Testis (tissue), 3 donors: Measurements from ENCODE around the gene TTC3. TPM values are rescaled to one million over a fixed set of nuclear protein-coding genes. Genes with fewer than 3 reads are reported as not detected.

Experiments
- DNase-seq: peaks from one replicate; pipeline ENCODE4 v3.0.0-alpha.2; 2019
- H3K27ac ChIP-seq, 2 donors: fragments of 200-600 bp; sonication (generic); one replicate each; pipeline ENCODE4 v1.5.1; 2019
- H3K27me3 ChIP-seq: fragments of 200-600 bp; sonication (generic); one replicate; pipeline ENCODE4 v1.5.1; 2019
- H3K36me3 ChIP-seq: fragments of 200-600 bp; sonication (generic); one replicate; pipeline ENCODE4 v1.5.1; 2017; ENCODE audit warnings: low read depth; ENCODE audit errors: missing control alignments
- H3K4me1 ChIP-seq: fragments of 200-600 bp; sonication (generic); one replicate; pipeline ENCODE4 v1.5.1; 2019
- H3K4me3 ChIP-seq, 2 donors: fragments of 200-600 bp; sonication (generic); one replicate each; pipeline ENCODE4 v1.5.1; 2017 to 2019
- H3K9me3 ChIP-seq: fragments of 200-600 bp; sonication (generic); one replicate; pipeline ENCODE4 v1.5.1; 2017
- CTCF ChIP-seq, 3 experiments: fragments of 450-650 bp in 2 of 3; fragments of 200-600 bp in 1 of 3; sonication (generic) in 1 of 3; IDR thresholded peaks; one replicate each; pipeline ENCODE4 v1.5.1; 2016 to 2019; ENCODE audit warnings: antibody characterized with exemption in 3 of 3, mild to moderate bottlenecking in 2 of 3, moderate library complexity in 1 of 3
- POLR2A ChIP-seq: fragments of 450-650 bp; IDR thresholded peaks from one replicate; pipeline ENCODE4 v1.6.1; 2017; ENCODE audit warnings: antibody characterized with exemption, mild to moderate bottlenecking, moderate library complexity
- WGBS, 2 donors: methylation state at CpG; one replicate each; pipeline ENCODE4 v1.1.5; 2018; 5-methylcytosine and 5-hydroxymethylcytosine counted together
- intact Hi-C: fragments of 100-400 bp; cut with DNase I; formaldehyde crosslinking; loops from one replicate; pipeline ENCODE4 v1.15.1; 2023; ENCODE audit warnings: low total_unique reads
- polyA plus RNA-seq: library from polyadenylated mRNA; stranded (reverse); fragments of 350-450 nt; fragmentation: Illumina TruSeq; extraction: RNeasy Lipid Tissue Mini Kit (QIAGEN cat#74804); gene quantifications from one replicate; pipeline ENCODE4 v1.2.3, GENCODE V29; 2014; ENCODE audit warnings: low read depth, low replicate concordance; ENCODE audit not compliant: insufficient read depth
- small RNA-seq, 2 donors: library from RNA; depleted of rRNA; stranded (forward); fragments of <200 nt; gene quantifications; one replicate each; pipeline ENCODE3, GENCODE V24; 2016
- total RNA-seq, 2 donors: library from RNA; depleted of rRNA; stranded (reverse); fragments of >200 nt; gene quantifications; one replicate each; pipeline ENCODE4 v1.2.3, GENCODE V29; 2016

The TTC3 gene
- total and polyA plus RNA-seq, 3 donors from 2014 or later = 70.7 to 181 (median 154) TPM

DNA sequence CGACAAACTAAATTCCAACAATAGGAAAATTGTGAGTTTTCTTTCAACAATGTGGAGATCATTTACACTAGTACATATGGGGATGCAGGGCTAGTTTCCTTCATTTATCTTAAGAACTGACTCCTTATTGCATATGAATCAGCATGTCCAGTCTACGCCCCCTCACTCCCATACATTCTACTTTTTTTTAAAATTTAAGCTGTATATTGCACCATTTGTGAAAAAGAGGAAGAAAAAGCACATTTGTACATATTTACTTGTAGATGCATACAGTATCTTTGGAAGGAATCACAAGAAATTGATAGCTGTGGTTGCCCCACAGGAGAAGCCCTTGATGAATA, 178.2 kb downstream of the TTC3 start:
- DNase-seq = no peak
- no peak overlapping the region for H3K4me3 ChIP-seq
- H3K9me3 ChIP-seq = no peaks in the 10 kb centered on the region
- H3K4me1 ChIP-seq = no peaks in the 10 kb centered on the region
- H3K27me3 ChIP-seq = no peaks in the 10 kb centered on the region
- intact Hi-C loops = no loop called here
- no peaks in the 10 kb centered on the region for H3K36me3 ChIP-seq
- no peak for TF ChIP-seq POLR2A
- TF ChIP-seq CTCF (IDR thresholded peaks at IDR 0.05) = no peak
- H3K27ac ChIP-seq = no peak overlapping the region
- WGBS, 2 donors = 82 to 87% methylated on average over 2 of the region's 2 CpGs

Small RNAs within 50 kb of the gene (small RNA-seq; reads per million reads assigned to genes)
- gene RN7SL678P (0 reads per million in 2 donors), gene RNU6-696P (0 reads per million in 2 donors)

Other genes with a start within 250 kb of the TTC3 start
- gene HLCS, start 106.6 kb upstream of the TTC3 start, total RNA-seq = 10 to 100 TPM; 30.1 to 38.1 TPM
- gene HLCS, start 106.6 kb upstream of the TTC3 start, polyA plus RNA-seq = 19.5 TPM
- gene RIPPLY3, start 66.6 kb upstream of the TTC3 start, total RNA-seq = under 1 TPM; 0.31 to 0.47 TPM
- 0.25 TPM for gene RIPPLY3, start 66.6 kb upstream of the TTC3 start, polyA plus RNA-seq
- 10 to 100 TPM; 38.0 to 44.9 TPM for gene PIGP, start 183 bp upstream of the TTC3 start, total RNA-seq
- gene PIGP, start 183 bp upstream of the TTC3 start, polyA plus RNA-seq = 96.2 TPM
- gene VPS26C, start 194.1 kb downstream of the TTC3 start, total RNA-seq = 10 to 100 TPM; 46.5 to 48.1 TPM
- 25.3 TPM for gene VPS26C, start 194.1 kb downstream of the TTC3 start, polyA plus RNA-seq